Smooth muscle cell of the umbilical artery (primary cell): Measurements from ENCODE around the gene DCTN2. TPM values are rescaled to one million over a fixed set of nuclear protein-coding genes. Genes with fewer than 3 reads are reported as not detected.

Source experiments
- total RNA-seq: library from RNA; depleted of rRNA; stranded (reverse); fragments of >200 nt; gene quantifications from 2 replicates; pipeline ENCODE4 v1.2.3, GENCODE V29; 2014

Gene DCTN2
- total RNA-seq = 81.4 and 125 TPM in 2 replicates

GRCh38 chr12:57546438-57547287, at the start of gene DCTN2:
Gene DCTN2 (minus strand): TSS chr12:57547192. CDS start chr12:57547063, 129 bp downstream.

GRCh38 chr12:57590864-57591781, 44.1 kb upstream of the DCTN2 start, which contains the start of gene PIP4K2C:
Gene PIP4K2C (plus strand): TSS chr12:57591192. CDS start chr12:57591290, 98 bp downstream.

GRCh38 chr12:57549909-57550640, 3.1 kb upstream of the DCTN2 start, which contains the start of gene KIF5A:
Gene KIF5A (plus strand): TSS chr12:57550044. CDS start chr12:57550272, 228 bp downstream.

GRCh38 chr12:57522011-57522886, 24.7 kb downstream of the DCTN2 start, which contains the start of gene MBD6:
Gene MBD6 (plus strand): TSS chr12:57522824. CDS start chr12:57524304, 1,480 bp downstream.

GRCh38 chr12:57520053-57520818, 26.8 kb downstream of the DCTN2 start, which contains the start of gene DDIT3:
Gene DDIT3 (minus strand): TSS chr12:57520514. CDS start chr12:57517406, 3,108 bp downstream.

GRCh38 chr12:57487597-57488401, 59.2 kb downstream of the DCTN2 start, which contains the start of gene MARS1:
Gene MARS1 (plus strand): TSS chr12:57488068. CDS start chr12:57488091, 23 bp downstream.

Other genes starting within 250 kb of the DCTN2 start
- 14.0 and 23.2 TPM in 2 replicates for gene R3HDM2, start 116.1 kb downstream of the DCTN2 start, total RNA-seq
- gene INHBC, start 112.4 kb downstream of the DCTN2 start, total RNA-seq = not detected in 2 replicates
- 2.3 and 7.4 TPM in 2 replicates for gene INHBE, start 91.9 kb downstream of the DCTN2 start, total RNA-seq
- gene GLI1, start 87.4 kb downstream of the DCTN2 start, total RNA-seq = 0.30 and 0.74 TPM in 2 replicates
- 0.14 TPM in 1 of 2 replicates, not detected in the other for gene ARHGAP9, start 67.3 kb downstream of the DCTN2 start, total RNA-seq
- gene MARS1, start 59.1 kb downstream of the DCTN2 start, total RNA-seq = 169 and 173 TPM in 2 replicates
- 26.5 and 96.8 TPM in 2 replicates for gene DDIT3, start 26.7 kb downstream of the DCTN2 start, total RNA-seq
- 4.5 and 12.5 TPM in 2 replicates for gene MBD6, start 24.4 kb downstream of the DCTN2 start, total RNA-seq
- gene KIF5A, start 2.9 kb upstream of the DCTN2 start, total RNA-seq = 0.59 and 1.6 TPM in 2 replicates
- 16.6 and 31.5 TPM in 2 replicates for gene PIP4K2C, start 44.0 kb upstream of the DCTN2 start, total RNA-seq
- 20.5 and 22.9 TPM in 2 replicates for gene DTX3, start 57.6 kb upstream of the DCTN2 start, total RNA-seq
- gene ARHGEF25, start 64.2 kb upstream of the DCTN2 start, total RNA-seq = 29.2 and 36.2 TPM in 2 replicates
- 3.3 and 7.1 TPM in 2 replicates for gene B4GALNT1, start 86.0 kb upstream of the DCTN2 start, total RNA-seq
- 386 and 569 TPM in 2 replicates for gene OS9, start 146.9 kb upstream of the DCTN2 start, total RNA-seq
- gene AGAP2, start 191.6 kb upstream of the DCTN2 start, total RNA-seq = 0.23 and 0.30 TPM in 2 replicates
- 48.1 and 80.5 TPM in 2 replicates for gene TSPAN31, start 197.8 kb upstream of the DCTN2 start, total RNA-seq
- gene CDK4, start 205.1 kb upstream of the DCTN2 start, total RNA-seq = 157 and 222 TPM in 2 replicates
- 1.7 and 3.3 TPM in 2 replicates for gene MARCHF9, start 207.9 kb upstream of the DCTN2 start, total RNA-seq
- 0.59 and 0.74 TPM in 2 replicates for gene CYP27B1, start 219.9 kb upstream of the DCTN2 start, total RNA-seq
- 2.7 and 6.1 TPM in 2 replicates for gene METTL1, start 224.9 kb upstream of the DCTN2 start, total RNA-seq
- 4.7 and 7.4 TPM in 2 replicates for gene EEF1AKMT3, start 225.4 kb upstream of the DCTN2 start, total RNA-seq
- gene TSFM, start 235.6 kb upstream of the DCTN2 start, total RNA-seq = 13.1 and 15.5 TPM in 2 replicates